ENCODE measurements around the gene RPL37.
"Not testable (repeated sequence)": the region's sequence is repeated elsewhere in the genome, so short reads cannot be mapped to it uniquely, and the experiment has no call there.

- not testable (repeated sequence) for TF ChIP-seq CTCF (IDR thresholded peaks at IDR 0.05; ENCODE audit: poor library complexity); EZH2 (IDR thresholded peaks at IDR 0.05; ENCODE audit: borderline replicate concordance); EZH2phosphoT487 (IDR thresholded peaks at IDR 0.05; ENCODE audit: low read depth, severe bottlenecking, unreplicated experiment)
Observed at GRCh38 chr5:40794340-40794739, 40.7 kb downstream of the RPL37 start.
